ENCODE results near the gene SYNDIG1L. TPM values are rescaled to one million over a fixed set of nuclear protein-coding genes. Genes with fewer than 3 reads are reported as not detected.

Gene SYNDIG1L
- total RNA-seq, 1 experiment from 2014 or later = not detected

GRCh38 chr14:74429221-74429691 is 3.2 kb upstream of the SYNDIG1L start:
- Histone ChIP-seq H3K4me3 (replicated peaks in 1 of 2; ENCODE audit: low read depth in 1 of 2, low read length in 2 of 2) (no peak overlapping the region), H4K20me1 (ENCODE audit: insufficient read depth) (no peaks in the 10 kb centered on the region), H3K9ac (ENCODE audit: low read length) (no peak overlapping the region), H2AFZ (ENCODE audit: low read depth, low read length, poor library complexity, severe bottlenecking) (no peak overlapping the region), H3K27ac (ENCODE audit: low read depth, low read length) (no peak overlapping the region), H3K36me3 (ENCODE audit: control insufficient read depth in 1 of 2, insufficient read depth in 2 of 2, low read length in 2 of 2) (no peaks in the 10 kb centered on the region), H3K9me3 (ENCODE audit: control insufficient read depth in 1 of 2, insufficient read depth in 1 of 2, low read depth in 1 of 2, low read length in 2 of 2) (no peaks in the 10 kb centered on the region), H3K79me2 (ENCODE audit: insufficient read depth, low read length) (no peaks in the 10 kb centered on the region), H3K4me1 (ENCODE audit: control insufficient read depth in 1 of 2, insufficient read depth in 2 of 2, low read length in 2 of 2) (no peaks in the 10 kb centered on the region), H3K27me3 (ENCODE audit: insufficient read depth, low read length) (peaks cover 66% of the 10 kb centered on the region), H3K4me2 (ENCODE audit: low read length) (no peak overlapping the region), H3K9me2 (ENCODE audit: insufficient read depth) (no peaks in the 10 kb centered on the region)
- TF ChIP-seq POLR2A (IDR thresholded peaks at IDR 0.05; ENCODE audit: borderline replicate concordance, extremely low read depth, insufficient read depth, insufficient read length) (no peak), ZFX (IDR thresholded peaks at IDR 0.05) (no peak), FOSL1 (IDR thresholded peaks at IDR 0.05; ENCODE audit: low read depth) (no peak), CEBPB (IDR thresholded peaks at IDR 0.05; ENCODE audit: low read depth) (no peak), ELF1 (IDR thresholded peaks at IDR 0.05; ENCODE audit: borderline replicate concordance, low read depth) (no peak), ZNF274 (IDR thresholded peaks at IDR 0.05; ENCODE audit: low read depth, low read length) (no peak)
- TF ChIP-seq, protein P1, sequence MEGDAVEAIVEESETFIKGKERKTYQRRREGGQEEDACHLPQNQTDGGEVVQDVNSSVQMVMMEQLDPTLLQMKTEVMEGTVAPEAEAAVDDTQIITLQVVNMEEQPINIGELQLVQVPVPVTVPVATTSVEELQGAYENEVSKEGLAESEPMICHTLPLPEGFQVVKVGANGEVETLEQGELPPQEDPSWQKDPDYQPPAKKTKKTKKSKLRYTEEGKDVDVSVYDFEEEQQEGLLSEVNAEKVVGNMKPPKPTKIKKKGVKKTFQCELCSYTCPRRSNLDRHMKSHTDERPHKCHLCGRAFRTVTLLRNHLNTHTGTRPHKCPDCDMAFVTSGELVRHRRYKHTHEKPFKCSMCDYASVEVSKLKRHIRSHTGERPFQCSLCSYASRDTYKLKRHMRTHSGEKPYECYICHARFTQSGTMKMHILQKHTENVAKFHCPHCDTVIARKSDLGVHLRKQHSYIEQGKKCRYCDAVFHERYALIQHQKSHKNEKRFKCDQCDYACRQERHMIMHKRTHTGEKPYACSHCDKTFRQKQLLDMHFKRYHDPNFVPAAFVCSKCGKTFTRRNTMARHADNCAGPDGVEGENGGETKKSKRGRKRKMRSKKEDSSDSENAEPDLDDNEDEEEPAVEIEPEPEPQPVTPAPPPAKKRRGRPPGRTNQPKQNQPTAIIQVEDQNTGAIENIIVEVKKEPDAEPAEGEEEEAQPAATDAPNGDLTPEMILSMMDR (IDR thresholded peaks at IDR 0.05 in 2 of 3, conservative IDR thresholded peaks at IDR 0.05 in 1 of 3; ENCODE audit: borderline replicate concordance in 1 of 3, insufficient read depth in 1 of 3, low read depth in 2 of 3, low read length in 2 of 3) = no peak
- CTCF ChIA-PET = no interaction called here
- DNase-seq (ENCODE audit: low read depth, low spot score) = no peak
- no TSS peak for BruUV-seq (replicated peaks)
- RAD21 ChIA-PET (ENCODE audit: low non-redundant PET in 1 of 2, low total read pairs in 2 of 2, uncharacterized antibody in 2 of 2, unreplicated experiment in 2 of 2) = no interaction called here
- intact Hi-C loops (cut with micrococcal nuclease) = no loop called here
- POLR2A ChIA-PET = no interaction called here
- ATAC-seq = no peak

GRCh38 chr14:74427651-74428050 is 1.6 kb upstream of the SYNDIG1L start:
- Histone ChIP-seq H3K27me3 (ENCODE audit: insufficient read depth, low read length) (peaks cover 66% of the 10 kb centered on the region), H3K4me2 (ENCODE audit: low read length) (no peak overlapping the region), H3K9me3 (ENCODE audit: control insufficient read depth in 1 of 2, insufficient read depth in 1 of 2, low read depth in 1 of 2, low read length in 2 of 2) (no peaks in the 10 kb centered on the region), H4K20me1 (ENCODE audit: insufficient read depth) (no peaks in the 10 kb centered on the region), H3K4me3 (replicated peaks in 1 of 2; ENCODE audit: low read depth in 1 of 2, low read length in 2 of 2) (no peak overlapping the region), H3K9ac (ENCODE audit: low read length) (no peak overlapping the region), H3K9me2 (ENCODE audit: insufficient read depth) (no peaks in the 10 kb centered on the region), H2AFZ (ENCODE audit: low read depth, low read length, poor library complexity, severe bottlenecking) (no peak overlapping the region), H3K4me1 (ENCODE audit: control insufficient read depth in 1 of 2, insufficient read depth in 2 of 2, low read length in 2 of 2) (no peaks in the 10 kb centered on the region), H3K79me2 (ENCODE audit: insufficient read depth, low read length) (no peaks in the 10 kb centered on the region), H3K36me3 (ENCODE audit: control insufficient read depth in 1 of 2, insufficient read depth in 2 of 2, low read length in 2 of 2) (no peaks in the 10 kb centered on the region), H3K27ac (ENCODE audit: low read depth, low read length) (no peak overlapping the region)
- ChIA-PET POLR2A (no interaction called here), RAD21 (ENCODE audit: low non-redundant PET in 1 of 2, low total read pairs in 2 of 2, uncharacterized antibody in 2 of 2, unreplicated experiment in 2 of 2) (no interaction called here), CTCF (no interaction called here)
- no TSS peak for BruUV-seq (replicated peaks)
- TF ChIP-seq EGR1 (IDR thresholded peaks at IDR 0.05; ENCODE audit: low read depth) = no peak
- no peak for TF ChIP-seq EZH2phosphoT487 (IDR thresholded peaks at IDR 0.05; ENCODE audit: borderline replicate concordance)
- TF ChIP-seq POLR2A (IDR thresholded peaks at IDR 0.05; ENCODE audit: borderline replicate concordance, extremely low read depth, insufficient read depth, insufficient read length) = no peak
- TF ChIP-seq RAD21 (IDR thresholded peaks at IDR 0.05; ENCODE audit: low read depth) = no peak
- no peak for TF ChIP-seq ZFX (IDR thresholded peaks at IDR 0.05)
- no peak for TF ChIP-seq SP1 (IDR thresholded peaks at IDR 0.05; ENCODE audit: low read depth)
- no peak for TF ChIP-seq CBX3 (IDR thresholded peaks at IDR 0.05; ENCODE audit: low read depth)
- no peak for TF ChIP-seq ATF3 (IDR thresholded peaks at IDR 0.05)
- intact Hi-C loops (cut with micrococcal nuclease) = no loop called here
- ATAC-seq (no peak), DNase-seq (ENCODE audit: low read depth, low spot score) (no peak)
